NB4 (cell line): ENCODE measurements around the gene RBM27.

Experiments
- CTCF ChIP-seq: IDR thresholded peaks from one replicate; pipeline ENCODE4 v1.5.1; 2012; ENCODE audit warnings: low read depth, low read length
- MAX ChIP-seq: IDR thresholded peaks from 2 replicates; pipeline ENCODE4 v1.6.1; 2011; ENCODE audit warnings: low read depth, low read length

GRCh38 chr5:146188358-146188757, 15.0 kb upstream of the RBM27 start:
- TF ChIP-seq CTCF (no peak), MAX (no peak)
